Activated gamma-delta T cell treated with anti-CD3 and anti-CD28 coated beads, Interleukin-2, amount 50 U/mL, for 16 hours (primary cell): Measurements from ENCODE around the gene TCP10L.
"Not testable (repeated sequence)": the region's sequence is repeated elsewhere in the genome, so short reads cannot be mapped to it uniquely, and the experiment has no call there.

Experiments used
- DNase-seq: peaks from one replicate; pipeline ENCODE4 v3.0.0-alpha.2; 2020; ENCODE audit warnings: low read depth

The TCP10L gene

GRCh38 chr21:32585970-32586369 lies 647 bp upstream of the TCP10L start:
- DNase-seq, result no peak

DNA sequence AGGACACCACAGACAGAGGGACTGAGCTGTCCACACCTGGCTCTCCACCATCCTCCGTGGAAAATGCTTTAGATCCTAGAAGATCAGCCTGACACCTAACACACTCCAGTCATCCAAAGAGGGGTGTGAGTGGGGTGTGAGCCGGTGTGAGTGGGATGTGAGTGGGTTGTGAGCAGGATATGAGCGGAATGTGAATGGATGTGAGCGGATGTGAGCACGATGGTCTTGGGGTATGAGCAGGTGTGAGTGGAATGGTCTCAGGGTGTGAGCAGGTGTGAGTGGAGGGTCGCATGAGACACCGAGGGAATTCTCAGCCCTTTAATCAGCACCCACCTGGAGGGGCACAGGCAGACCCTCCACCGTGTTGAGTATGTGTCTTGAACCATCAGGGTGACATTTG lies 851 bp downstream of the TCP10L start:
- DNase-seq, result no peak

- DNase-seq, result no peak
Measured at GRCh38 chr21:32581732-32582131, 3.6 kb downstream of the TCP10L start.

DNA sequence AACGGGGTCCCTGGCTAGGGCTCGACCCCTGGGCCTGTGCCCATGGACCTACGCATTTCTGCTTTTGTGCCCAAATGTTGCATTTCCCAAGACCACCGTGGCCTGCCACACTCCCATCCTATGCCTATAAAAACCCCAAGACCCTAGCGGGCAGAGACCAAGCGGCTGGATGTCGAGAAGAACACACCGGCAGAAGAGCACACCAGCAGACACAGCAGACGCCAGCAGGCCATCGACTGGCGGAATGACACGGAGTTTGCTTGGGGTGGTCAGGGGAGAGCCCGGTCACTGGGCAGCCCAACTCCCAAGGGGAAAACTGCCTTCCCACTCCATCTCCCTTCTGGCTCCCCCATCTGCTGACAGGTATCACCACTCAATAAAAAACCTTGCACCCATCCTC lies 4.4 kb downstream of the TCP10L start:
- DNase-seq, result no peak

DNA sequence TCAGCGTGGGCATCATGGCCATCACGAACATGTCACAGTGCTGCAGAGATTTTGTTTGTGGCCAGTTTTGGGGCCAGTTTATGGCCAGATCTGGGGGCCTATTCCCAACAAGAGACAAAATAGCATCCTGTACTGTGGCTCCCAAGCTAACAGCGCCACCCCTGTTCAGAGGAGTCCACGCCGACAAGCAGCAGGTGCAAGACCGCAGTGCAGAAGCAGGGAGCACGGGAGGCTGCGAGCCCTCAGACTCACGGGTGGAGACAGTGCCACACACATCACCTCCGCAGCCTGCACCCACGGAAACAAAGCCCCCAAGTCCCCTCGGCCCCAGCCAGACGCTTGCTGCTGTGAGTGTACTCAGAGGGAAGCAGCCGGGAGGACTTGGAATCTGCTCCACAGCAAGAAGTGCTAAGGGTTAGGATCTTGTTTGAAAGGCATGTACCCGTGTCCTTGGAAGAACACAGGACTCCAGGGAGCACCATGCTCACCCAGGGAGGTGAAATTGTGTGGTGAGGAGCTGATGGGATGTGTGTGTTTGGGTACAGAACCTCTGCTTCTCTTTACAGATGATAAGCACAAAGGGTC lies 7.1 kb downstream of the TCP10L start:
- DNase-seq, result no peak

- DNase-seq, result no peak
Measured at GRCh38 chr21:32576011-32576410, 9.3 kb downstream of the TCP10L start.

DNA sequence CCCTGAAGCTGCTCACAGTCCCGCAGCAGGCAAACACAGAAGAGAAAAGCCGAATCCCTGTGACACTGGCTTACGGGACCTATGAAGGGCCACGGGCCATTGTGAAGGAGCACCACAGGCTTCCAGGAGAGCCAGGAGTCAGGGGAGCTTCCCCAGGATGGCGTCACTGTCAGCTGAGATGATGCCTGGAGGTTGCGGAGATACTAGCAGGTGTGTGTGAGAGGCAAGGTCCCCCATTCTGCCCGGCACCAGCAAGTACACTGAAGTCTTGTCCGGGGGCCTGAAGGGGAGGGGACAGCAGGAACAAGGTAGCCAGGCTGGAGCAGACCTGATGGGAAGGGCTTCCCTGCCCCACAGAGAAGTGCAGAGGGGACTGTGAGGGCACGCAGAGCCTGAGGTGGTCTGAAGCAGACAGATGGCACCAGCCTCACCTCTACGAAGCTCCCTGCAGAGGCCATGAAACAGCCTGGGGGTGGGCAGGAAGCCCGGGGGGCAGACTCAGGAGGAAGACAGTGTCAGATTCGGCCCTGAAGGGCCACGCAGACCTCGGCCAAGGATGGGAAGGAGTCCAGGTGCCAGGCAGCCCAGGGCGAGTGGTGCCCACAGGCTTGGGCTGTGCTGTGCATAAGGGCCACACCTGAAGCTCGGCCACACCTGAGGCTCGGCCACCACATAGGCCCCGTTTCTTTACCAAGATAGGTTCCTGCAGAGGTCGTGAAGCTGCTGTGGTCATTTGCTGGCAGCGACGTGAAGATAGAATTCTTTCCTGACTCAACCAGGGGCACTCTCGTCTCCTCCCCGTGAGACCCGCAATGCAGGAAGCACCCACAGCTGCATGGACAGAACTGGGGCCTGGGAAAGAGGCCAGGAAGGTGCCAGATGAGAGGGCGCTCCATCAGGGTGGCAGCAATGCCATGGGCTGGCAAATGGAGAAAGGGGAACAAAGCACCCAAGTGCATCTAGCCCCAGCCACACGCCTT lies 10.1 kb downstream of the TCP10L start:
- no peak for DNase-seq

- DNase-seq, result no peak
Measured at GRCh38 chr21:32572574-32573420, 12.5 kb downstream of the TCP10L start.

- no peak for DNase-seq
Measured at GRCh38 chr21:32570456-32570855, 14.9 kb downstream of the TCP10L start.

DNA sequence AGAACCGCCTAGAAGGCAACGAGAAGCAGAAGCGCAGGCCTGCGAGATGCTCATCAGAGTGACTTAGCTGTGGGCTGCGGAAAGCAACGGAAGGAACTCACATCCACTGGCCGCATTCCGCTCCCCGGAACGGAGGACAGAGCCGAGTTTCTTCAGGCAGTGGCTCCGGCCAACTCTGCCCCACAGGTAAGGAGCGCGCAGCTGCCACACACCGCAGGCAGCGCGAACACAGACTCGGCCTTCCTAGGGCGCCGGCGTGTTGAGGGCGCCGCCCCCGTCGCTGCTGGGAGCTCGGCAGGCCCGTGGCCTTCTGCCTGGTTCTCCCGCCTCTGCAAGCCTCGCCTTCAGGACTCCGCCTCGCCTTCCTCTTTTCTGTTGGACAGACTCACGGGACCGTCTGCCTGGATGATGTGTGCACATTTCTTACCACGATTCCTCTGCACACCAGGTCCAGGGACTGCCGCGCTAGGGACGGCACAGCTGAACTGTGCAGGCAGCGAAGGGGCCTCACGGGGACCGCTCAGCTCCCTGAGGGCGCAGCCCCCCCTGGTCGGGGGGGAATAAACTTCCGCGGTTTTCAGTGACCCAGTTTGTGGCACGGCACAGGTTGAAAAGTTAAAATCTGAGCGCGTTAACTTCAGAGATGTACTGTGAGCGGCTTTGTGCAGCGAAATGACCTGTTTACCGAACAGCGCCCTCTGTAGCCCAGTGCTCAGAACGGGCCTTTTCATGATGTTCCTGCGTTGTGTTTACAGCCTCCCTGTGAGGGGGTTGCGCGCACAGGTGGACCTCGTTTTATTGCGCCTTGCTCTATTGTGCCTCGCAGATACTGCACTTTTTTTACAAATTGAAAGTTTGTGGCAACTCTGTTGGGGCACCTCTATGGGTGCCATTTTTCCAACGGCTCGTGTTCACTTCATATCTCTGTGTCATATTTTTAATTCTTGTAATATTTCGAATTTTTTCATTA lies 15.8 kb downstream of the TCP10L start:
- DNase-seq, result peak; percentile 72

DNA sequence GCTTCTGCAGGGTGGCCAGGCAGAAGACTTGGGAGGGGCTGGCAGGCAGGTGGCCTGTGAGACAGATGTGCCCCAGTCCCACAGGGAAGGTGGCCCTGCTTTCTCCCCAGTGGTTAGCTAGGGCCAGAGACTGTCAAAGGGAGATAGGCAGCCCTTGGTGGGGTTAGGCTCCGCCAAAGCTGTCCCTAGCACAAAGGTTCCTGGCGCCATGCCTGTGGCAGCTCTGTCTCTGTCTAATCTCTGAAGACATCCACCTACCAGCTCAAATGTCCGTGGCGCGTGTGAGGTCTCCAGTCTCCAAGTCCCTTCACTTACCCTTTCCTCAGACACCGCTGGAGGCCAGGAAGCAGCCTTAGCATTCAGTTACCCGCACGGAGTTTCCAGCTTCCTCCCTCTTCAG lies 17.7 kb downstream of the TCP10L start:
- DNase-seq, result no peak

GRCh38 chr21:32566741-32567389 lies 18.5 kb downstream of the TCP10L start:
- DNase-seq, result no peak

DNA sequence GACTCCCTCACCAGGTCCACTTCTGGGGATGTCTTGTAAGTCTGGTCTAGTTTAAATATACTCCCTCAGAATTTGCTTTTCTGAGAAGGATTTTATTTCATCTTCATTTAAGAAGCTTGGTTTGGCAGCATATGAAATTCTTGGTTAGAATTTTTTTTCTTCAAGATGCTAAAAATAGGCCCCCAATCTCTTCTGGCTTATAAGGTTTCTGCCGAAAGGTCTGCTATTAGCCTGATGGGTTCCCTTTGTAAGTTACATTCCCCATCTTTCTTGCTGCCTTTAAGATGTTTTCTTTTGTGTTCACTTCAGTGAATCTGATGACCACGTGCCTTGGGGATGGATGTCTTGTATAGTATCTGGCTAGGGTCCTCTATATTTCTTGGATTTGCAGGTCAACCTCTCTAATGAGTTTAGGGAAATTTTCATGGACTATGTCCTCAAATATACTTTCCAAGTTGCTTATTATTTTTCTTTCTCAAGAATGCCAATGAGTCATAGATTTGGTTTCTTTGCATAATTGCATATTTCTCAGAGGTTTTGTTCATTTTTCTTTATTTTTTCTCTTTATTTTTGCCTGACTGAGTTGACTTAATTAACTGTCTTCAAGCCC lies 19.4 kb downstream of the TCP10L start:
- no peak for DNase-seq

DNA sequence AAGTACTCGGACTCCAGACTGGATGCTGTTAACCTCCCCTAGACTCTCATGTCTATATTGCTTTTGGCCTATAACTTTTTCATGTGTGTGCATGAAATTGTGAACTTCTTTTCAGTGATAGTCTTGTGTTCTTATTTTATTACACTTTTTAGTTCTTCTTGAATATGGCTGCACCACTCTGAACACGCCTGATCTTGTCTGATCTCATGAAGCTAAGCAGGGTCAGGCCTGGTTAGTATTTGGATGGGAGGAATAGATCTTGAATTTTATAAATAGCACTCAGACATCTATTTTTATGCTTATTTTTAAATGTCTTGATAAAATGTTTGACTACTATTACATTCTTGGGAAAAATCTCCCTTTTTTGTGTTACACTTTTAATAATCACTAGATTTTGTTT lies 22.4 kb downstream of the TCP10L start:
- DNase-seq, result no peak

DNA sequence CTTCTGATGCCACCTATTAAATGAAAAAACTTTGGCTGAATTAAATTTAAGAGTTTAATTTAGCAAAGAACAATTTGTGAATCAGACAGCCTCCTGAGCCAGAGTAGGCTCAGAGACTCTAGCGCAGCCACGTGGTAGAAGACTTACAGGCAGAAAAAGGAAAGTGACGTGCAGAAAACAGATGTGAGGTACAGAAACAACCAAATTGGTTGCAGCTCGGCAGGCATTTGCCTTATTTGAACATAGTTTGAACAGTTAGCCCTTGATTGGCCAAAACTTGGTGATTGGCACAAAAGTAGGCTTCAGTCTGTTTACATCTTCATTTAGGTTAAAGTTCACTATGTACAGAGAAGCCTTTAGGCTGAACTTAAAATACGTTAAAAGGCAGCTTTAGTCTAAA lies 22.9 kb downstream of the TCP10L start:
- no peak for DNase-seq

DNA sequence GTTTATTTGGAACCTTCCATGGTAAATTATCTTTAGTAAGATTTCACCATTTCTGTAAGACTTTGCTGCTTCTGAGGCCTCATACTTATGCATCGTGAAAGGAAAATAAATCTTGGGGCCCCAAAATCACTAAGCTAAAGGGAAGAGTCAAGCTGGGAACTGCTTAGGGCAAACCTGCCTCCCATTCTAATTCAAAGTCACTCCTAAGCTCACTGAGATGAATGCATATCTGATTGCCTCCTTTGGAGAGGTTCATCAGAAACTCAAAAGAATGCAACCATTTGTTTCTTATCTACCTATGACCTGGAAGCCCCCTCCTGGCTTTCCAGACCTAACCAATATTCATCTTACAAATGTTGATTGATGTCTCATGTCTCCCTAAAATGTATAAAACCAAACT lies 23.8 kb downstream of the TCP10L start:
- DNase-seq, result not testable (repeated sequence)

DNA sequence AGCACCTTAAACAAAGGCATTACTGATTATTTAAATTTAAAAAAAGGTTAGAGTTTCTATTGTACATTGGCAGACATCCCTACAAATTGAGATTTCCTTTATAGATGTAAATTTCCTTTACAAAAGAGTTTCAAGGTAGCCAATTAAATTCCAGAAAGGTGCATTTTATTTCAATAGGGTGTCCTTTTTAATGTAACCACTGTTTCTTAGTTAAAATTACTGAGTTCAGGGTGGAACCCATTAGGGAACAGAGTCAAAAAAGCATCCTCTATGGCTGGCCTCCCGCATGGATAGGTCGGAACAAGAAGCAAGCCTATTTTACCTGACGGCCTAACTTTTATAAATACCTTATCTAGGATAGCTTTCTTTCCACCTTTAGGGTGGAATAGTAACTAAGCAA lies 24.4 kb downstream of the TCP10L start:
- DNase-seq, result no peak

GRCh38 chr21:32559006-32559610 lies 26.2 kb downstream of the TCP10L start:
- no peak for DNase-seq

- DNase-seq, result no peak
Measured at GRCh38 chr21:32558106-32558505, 27.2 kb downstream of the TCP10L start.
